ENCODE results near the gene PHACTR3.

Gene PHACTR3

GRCh38 chr20:59764037-59764436, 159.7 kb downstream of the PHACTR3 start:
- no peak for DNase-seq

- DNase-seq = no peak
Observed at GRCh38 chr20:59765599-59766177, 161.3 kb downstream of the PHACTR3 start.

- DNase-seq = no peak
Observed at GRCh38 chr20:59767656-59768055, 163.3 kb downstream of the PHACTR3 start.

GRCh38 chr20:59770270-59770669, 165.9 kb downstream of the PHACTR3 start:
- DNase-seq = no peak

GRCh38 chr20:59770851-59771250, 166.5 kb downstream of the PHACTR3 start:
- no peak for DNase-seq

- no peak for DNase-seq
Observed at GRCh38 chr20:59771506-59772372, 167.4 kb downstream of the PHACTR3 start.

- DNase-seq = no peak
Observed at GRCh38 chr20:59772373-59772705, 168.0 kb downstream of the PHACTR3 start.

GRCh38 chr20:59772931-59773913, 168.9 kb downstream of the PHACTR3 start:
- no peak for DNase-seq

GRCh38 chr20:59774204-59774641, 169.9 kb downstream of the PHACTR3 start:
- DNase-seq = no peak

GRCh38 chr20:59774921-59775686, 170.8 kb downstream of the PHACTR3 start:
- DNase-seq = no peak

- DNase-seq = no peak
Observed at GRCh38 chr20:59775687-59776055, 171.3 kb downstream of the PHACTR3 start.

- DNase-seq = no peak
Observed at GRCh38 chr20:59776059-59776603, 171.8 kb downstream of the PHACTR3 start.

- DNase-seq = no peak
Observed at GRCh38 chr20:59776626-59777330, 172.4 kb downstream of the PHACTR3 start.

- DNase-seq = no peak
Observed at GRCh38 chr20:59777331-59777725, 173.0 kb downstream of the PHACTR3 start.

- DNase-seq = no peak
Observed at GRCh38 chr20:59777814-59778575, 173.7 kb downstream of the PHACTR3 start.

GRCh38 chr20:59778615-59779200, 174.4 kb downstream of the PHACTR3 start:
- DNase-seq = no peak

- no peak for DNase-seq
Observed at GRCh38 chr20:59779656-59780380, 175.5 kb downstream of the PHACTR3 start.

GRCh38 chr20:59780494-59781185, 176.3 kb downstream of the PHACTR3 start:
- no peak for DNase-seq

GRCh38 chr20:59781226-59781625, 176.9 kb downstream of the PHACTR3 start:
- no peak for DNase-seq

All from kidney glomerular epithelial cell (primary cell).